Ectodermal cell (in vitro differentiated cells): ENCODE results near the gene URI1.

Experiments used
- H3K27ac ChIP-seq: 2 replicates; pipeline ENCODE4 v1.7.0; 2013; ENCODE audit warnings: mild to moderate bottlenecking, low read depth, low read length; ENCODE audit not compliant: insufficient read depth, poor library complexity, severe bottlenecking
- H3K27me3 ChIP-seq: 2 replicates; pipeline ENCODE4 v1.7.0; 2013; ENCODE audit warnings: mild to moderate bottlenecking, low read length; ENCODE audit not compliant: insufficient read depth, control insufficient read depth, poor library complexity, severe bottlenecking
- H3K36me3 ChIP-seq: one replicate; pipeline ENCODE4 v1.7.0; 2013; ENCODE audit warnings: low read length; ENCODE audit not compliant: control insufficient read depth, insufficient read depth
- H3K4me1 ChIP-seq: one replicate; pipeline ENCODE4 v1.7.0; 2013; ENCODE audit warnings: low read length; ENCODE audit not compliant: control insufficient read depth, insufficient read depth
- H3K4me3 ChIP-seq: 2 replicates; pipeline ENCODE4 v1.7.0; 2013; ENCODE audit warnings: low read depth, low read length, control low read depth; ENCODE audit not compliant: insufficient read depth
- H3K9me3 ChIP-seq: 2 replicates; pipeline ENCODE4 v1.7.0; 2013; ENCODE audit warnings: mild to moderate bottlenecking, low read length, moderate library complexity; ENCODE audit not compliant: control insufficient read depth
- WGBS, 2 experiments: methylation state at CpG; one replicate each; pipeline ENCODE4 v1.1.7; 2013; ENCODE audit warnings: missing lambda C conversion rate in 2 of 2; 5-methylcytosine and 5-hydroxymethylcytosine counted together

URI1 gene

GRCh38 chr19:29967623-29968022 lies 25.6 kb downstream of the URI1 start:
- Histone ChIP-seq H3K27ac (no peak overlapping the region), H3K4me3 (no peak overlapping the region), H3K27me3 (no peaks in the 10 kb centered on the region), H3K4me1 (peaks cover 5% of the 10 kb centered on the region), H3K9me3 (no peaks in the 10 kb centered on the region), H3K36me3 (no peaks in the 10 kb centered on the region)
- WGBS, 2 experiments = 95 to 97% methylated on average over 3 of the region's 3 CpGs

GRCh38 chr19:29969891-29970290 lies 27.9 kb downstream of the URI1 start:
- no peaks in the 10 kb centered on the region for H3K36me3 ChIP-seq
- no peak overlapping the region for H3K27ac ChIP-seq
- WGBS, 2 experiments = 90 to 93% methylated on average over 3 of the region's 3 CpGs
- no peaks in the 10 kb centered on the region for H3K9me3 ChIP-seq
- H3K4me3 ChIP-seq = no peak overlapping the region
- no peaks in the 10 kb centered on the region for H3K27me3 ChIP-seq
- peaks cover under 1% of the 10 kb centered on the region for H3K4me1 ChIP-seq

GRCh38 chr19:29971002-29971401 lies 29.0 kb downstream of the URI1 start:
- Histone ChIP-seq H3K9me3 (no peaks in the 10 kb centered on the region), H3K36me3 (no peaks in the 10 kb centered on the region), H3K27ac (no peak overlapping the region), H3K4me3 (no peak overlapping the region), H3K27me3 (no peaks in the 10 kb centered on the region), H3K4me1 (no peaks in the 10 kb centered on the region)
- 96 to 100% methylated on average over 2 of the region's 2 CpGs for WGBS, 2 experiments

- H3K27ac ChIP-seq = no peak overlapping the region
- H3K9me3 ChIP-seq = no peaks in the 10 kb centered on the region
- no peaks in the 10 kb centered on the region for H3K36me3 ChIP-seq
- H3K27me3 ChIP-seq = no peaks in the 10 kb centered on the region
- H3K4me1 ChIP-seq = no peaks in the 10 kb centered on the region
- WGBS, 2 experiments = 96% methylated on average over 2 of the region's 3 CpGs; no CpG with 5 or more reads in 1 of the 2 experiments
- no peak overlapping the region for H3K4me3 ChIP-seq
Measured at GRCh38 chr19:29971648-29972047, 29.6 kb downstream of the URI1 start.

GRCh38 chr19:29974701-29975100 lies 32.7 kb downstream of the URI1 start:
- no peaks in the 10 kb centered on the region for H3K4me1 ChIP-seq
- H3K27me3 ChIP-seq = no peaks in the 10 kb centered on the region
- no peak overlapping the region for H3K4me3 ChIP-seq
- no peak overlapping the region for H3K27ac ChIP-seq
- WGBS, 2 experiments = 88 to 98% methylated on average over 1 to 2 of the region's 2 CpGs
- no peaks in the 10 kb centered on the region for H3K9me3 ChIP-seq
- H3K36me3 ChIP-seq = no peaks in the 10 kb centered on the region

- Histone ChIP-seq H3K9me3 (no peaks in the 10 kb centered on the region), H3K27ac (no peak overlapping the region), H3K27me3 (no peaks in the 10 kb centered on the region), H3K4me1 (no peaks in the 10 kb centered on the region), H3K36me3 (no peaks in the 10 kb centered on the region), H3K4me3 (no peak overlapping the region)
- WGBS, 2 experiments = 93 to 95% methylated on average over 6 of the region's 6 CpGs
Measured at GRCh38 chr19:29976151-29976943, 34.3 kb downstream of the URI1 start.

GRCh38 chr19:29978080-29978479 lies 36.0 kb downstream of the URI1 start:
- Histone ChIP-seq H3K36me3 (no peaks in the 10 kb centered on the region), H3K27me3 (no peaks in the 10 kb centered on the region), H3K27ac (no peak overlapping the region), H3K4me3 (no peak overlapping the region), H3K9me3 (no peaks in the 10 kb centered on the region), H3K4me1 (no peaks in the 10 kb centered on the region)
- WGBS, 2 experiments = 92 to 100% methylated on average over 2 of the region's 3 CpGs

- Histone ChIP-seq H3K4me3 (no peak overlapping the region), H3K4me1 (no peaks in the 10 kb centered on the region), H3K27me3 (no peaks in the 10 kb centered on the region), H3K9me3 (no peaks in the 10 kb centered on the region), H3K27ac (no peak overlapping the region), H3K36me3 (no peaks in the 10 kb centered on the region)
- WGBS, 2 experiments = 86 to 94% methylated on average over 2 to 3 of the region's 3 CpGs
Measured at GRCh38 chr19:29983568-29983967, 41.5 kb downstream of the URI1 start.

GRCh38 chr19:29985196-29985595 lies 43.2 kb downstream of the URI1 start:
- H3K4me3 ChIP-seq = no peak overlapping the region
- H3K9me3 ChIP-seq = no peaks in the 10 kb centered on the region
- WGBS, 2 experiments = 98 to 100% methylated on average over 2 of the region's 2 CpGs

GRCh38 chr19:29988351-29988750 lies 46.3 kb downstream of the URI1 start:
- no peaks in the 10 kb centered on the region for H3K36me3 ChIP-seq
- H3K4me1 ChIP-seq = no peaks in the 10 kb centered on the region
- no peaks in the 10 kb centered on the region for H3K9me3 ChIP-seq
- no peaks in the 10 kb centered on the region for H3K27me3 ChIP-seq
- 89% methylated on average over 9 of the region's 9 CpGs for WGBS, 2 experiments
- no peak overlapping the region for H3K4me3 ChIP-seq
- H3K27ac ChIP-seq = no peak overlapping the region

More at GRCh38 chr19:29985196-29985595, 43.2 kb downstream of the URI1 start:
- Histone ChIP-seq H3K36me3 (no peaks in the 10 kb centered on the region), H3K27ac (no peak overlapping the region), H3K4me1 (no peaks in the 10 kb centered on the region), H3K27me3 (no peaks in the 10 kb centered on the region)
